GM19467 (cell line): Measurements from ENCODE around the gene GTF2A1.

ENCODE experiments used
- ATAC-seq: cut with Tn5 transposase; IDR thresholded peaks from one replicate; pipeline ENCODE4 v1.9.1; 2021; ENCODE audit warnings: mild to moderate bottlenecking, moderate library complexity; ENCODE audit not compliant: unreplicated experiment

The GTF2A1 gene

GRCh38 chr14:81141426-81141825 lies 79.3 kb downstream of the GTF2A1 start:
- no peak for ATAC-seq

- no peak for ATAC-seq
Measured at GRCh38 chr14:81138429-81138828, 82.3 kb downstream of the GTF2A1 start.

- ATAC-seq, result no peak
Measured at GRCh38 chr14:81137316-81137715, 83.4 kb downstream of the GTF2A1 start.

- ATAC-seq, result no peak
Measured at GRCh38 chr14:81133400-81133799, 87.4 kb downstream of the GTF2A1 start.

- no peak for ATAC-seq
Measured at GRCh38 chr14:81132468-81132867, 88.3 kb downstream of the GTF2A1 start.

GRCh38 chr14:81129242-81129641 lies 91.5 kb downstream of the GTF2A1 start:
- ATAC-seq, result no peak

- no peak for ATAC-seq
Measured at GRCh38 chr14:81127785-81128184, 93.0 kb downstream of the GTF2A1 start.

GRCh38 chr14:81125536-81125935 lies 95.2 kb downstream of the GTF2A1 start:
- ATAC-seq, result no peak
